ENCODE results near the gene GALP. TPM values are rescaled to one million over a fixed set of nuclear protein-coding genes. Genes with fewer than 3 reads are reported as not detected.
"Not testable (repeated sequence)": the region's sequence is repeated elsewhere in the genome, so short reads cannot be mapped to it uniquely, and the experiment has no call there.

Gene GALP
- total RNA-seq, 2 experiments from 2014 or later: not detected

- no peak within 1 kb of the TSS for H3K4me3 ChIP-seq (ENCODE audit: low read length)
- no peaks in the 10 kb centered on the region for H3K36me3 ChIP-seq (ENCODE audit: insufficient read depth, low read length)
- ChIA-PET CTCF (no interaction called here), POLR2A (no interaction called here)
- DNase-seq: no peak
- H3K4me1 ChIP-seq (ENCODE audit: insufficient read depth, low read length): no peaks in the 10 kb centered on the region
- H3K27me3 Mint-ChIP-seq: no peaks in the 10 kb centered on the region
- no peaks in the 10 kb centered on the region for H3K9me3 Mint-ChIP-seq
- H3K27me3 ChIP-seq (ENCODE audit: control insufficient read depth in 1 of 2, insufficient read depth in 2 of 2, low read length in 2 of 2): no peaks in the 10 kb centered on the region
- no peak within 1 kb of the TSS for H3K27ac ChIP-seq (ENCODE audit: low read depth in 1 of 2, low read length in 2 of 2)
- H3K27ac Mint-ChIP-seq: no peak within 1 kb of the TSS
- H3K4me1 Mint-ChIP-seq (ENCODE audit: low read depth): no peaks in the 10 kb centered on the region
- H3K4me3 Mint-ChIP-seq: no peak within 1 kb of the TSS
- intact Hi-C loops (cut with DNase I, micrococcal nuclease): no loop called here
- no peak for TF ChIP-seq CTCF (IDR thresholded peaks at IDR 0.05)
- ATAC-seq (ENCODE audit: poor library complexity): no peak
- no peaks in the 10 kb centered on the region for H3K9me3 ChIP-seq (ENCODE audit: control insufficient read depth in 1 of 2, insufficient read depth in 1 of 2, low read length in 2 of 2)
- no peaks in the 10 kb centered on the region for H3K36me3 Mint-ChIP-seq (ENCODE audit: low read depth)
Observed at GRCh38 chr19:56201973-56202372, 26.2 kb downstream of the GALP start, which contains the start of gene ZSCAN5C. Gene ZSCAN5C (plus strand): TSS chr19:56202273. CDS start chr19:56205914, 3,641 bp downstream.

- intact Hi-C loops (cut with DNase I, micrococcal nuclease); H3K4me1 Mint-ChIP-seq (ENCODE audit: low read depth); H3K4me3 Mint-ChIP-seq; H3K27me3 ChIP-seq (ENCODE audit: control insufficient read depth in 1 of 2, insufficient read depth in 2 of 2, low read length in 2 of 2); H3K27ac Mint-ChIP-seq; H3K4me3 ChIP-seq (ENCODE audit: low read length); CTCF ChIA-PET; POLR2A ChIA-PET; H3K4me1 ChIP-seq (ENCODE audit: insufficient read depth, low read length); H3K27ac ChIP-seq (ENCODE audit: low read depth in 1 of 2, low read length in 2 of 2); H3K36me3 Mint-ChIP-seq (ENCODE audit: low read depth); DNase-seq; ATAC-seq (ENCODE audit: poor library complexity); H3K9me3 Mint-ChIP-seq; H3K36me3 ChIP-seq (ENCODE audit: insufficient read depth, low read length); H3K9me3 ChIP-seq (ENCODE audit: control insufficient read depth in 1 of 2, insufficient read depth in 1 of 2, low read length in 2 of 2): not testable (repeated sequence)
- peaks cover 13% of the 10 kb centered on the region for H3K27me3 Mint-ChIP-seq
Observed at GRCh38 chr19:56207581-56207980, 31.8 kb downstream of the GALP start.

DNA sequence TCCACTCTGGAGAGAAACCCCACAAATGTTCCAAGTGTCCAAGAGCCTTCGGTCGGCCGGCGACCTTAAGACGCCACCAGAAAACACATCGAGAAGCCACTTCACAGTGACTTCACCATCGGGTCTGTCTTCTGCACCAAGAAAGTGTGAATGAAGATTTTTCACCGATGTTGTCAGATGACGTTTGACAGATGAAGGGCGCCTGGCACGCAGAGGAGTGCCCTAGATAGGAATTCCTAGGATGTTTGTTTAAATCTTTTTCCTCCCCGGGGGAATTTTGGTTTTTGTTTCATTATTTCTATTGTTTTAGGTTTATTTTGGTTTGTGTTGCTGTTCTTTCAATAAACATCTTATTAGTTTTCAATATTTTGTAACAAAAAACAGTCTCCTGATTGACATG lies 33.3 kb downstream of the GALP start:
- Mint-ChIP-seq H3K4me3 (no peak overlapping the region), H3K27me3 (peaks cover 19% of the 10 kb centered on the region), H3K36me3 (ENCODE audit: low read depth) (no peaks in the 10 kb centered on the region), H3K4me1 (ENCODE audit: low read depth) (no peaks in the 10 kb centered on the region), H3K27ac (no peak overlapping the region), H3K9me3 (no peaks in the 10 kb centered on the region)
- Histone ChIP-seq H3K27ac (ENCODE audit: low read depth in 1 of 2, low read length in 2 of 2) (no peak overlapping the region), H3K9me3 (ENCODE audit: control insufficient read depth in 1 of 2, insufficient read depth in 1 of 2, low read length in 2 of 2) (no peaks in the 10 kb centered on the region), H3K4me1 (ENCODE audit: insufficient read depth, low read length) (no peaks in the 10 kb centered on the region), H3K27me3 (ENCODE audit: control insufficient read depth in 1 of 2, insufficient read depth in 2 of 2, low read length in 2 of 2) (no peaks in the 10 kb centered on the region), H3K36me3 (ENCODE audit: insufficient read depth, low read length) (no peaks in the 10 kb centered on the region), H3K4me3 (ENCODE audit: low read length) (no peak overlapping the region)
- ChIA-PET POLR2A (no interaction called here), CTCF (no interaction called here)
- DNase-seq: no peak
- no peak for ATAC-seq (ENCODE audit: poor library complexity)
- TF ChIP-seq CTCF (IDR thresholded peaks at IDR 0.05): no peak
- intact Hi-C loops (cut with DNase I, micrococcal nuclease): no loop called here

GRCh38 chr19:56210036-56210435 lies 34.2 kb downstream of the GALP start:
- not testable (repeated sequence) for H3K4me3 Mint-ChIP-seq

More at GRCh38 chr19:56210036-56210435, 34.2 kb downstream of the GALP start:
- H3K27ac ChIP-seq (ENCODE audit: low read depth in 1 of 2, low read length in 2 of 2); POLR2A ChIA-PET; DNase-seq; intact Hi-C loops (cut with DNase I, micrococcal nuclease); ATAC-seq (ENCODE audit: poor library complexity); H3K4me1 Mint-ChIP-seq (ENCODE audit: low read depth); H3K36me3 Mint-ChIP-seq (ENCODE audit: low read depth); H3K4me3 ChIP-seq (ENCODE audit: low read length); H3K27ac Mint-ChIP-seq; H3K27me3 ChIP-seq (ENCODE audit: control insufficient read depth in 1 of 2, insufficient read depth in 2 of 2, low read length in 2 of 2); H3K9me3 Mint-ChIP-seq; H3K9me3 ChIP-seq (ENCODE audit: control insufficient read depth in 1 of 2, insufficient read depth in 1 of 2, low read length in 2 of 2); H3K36me3 ChIP-seq (ENCODE audit: insufficient read depth, low read length); H3K4me1 ChIP-seq (ENCODE audit: insufficient read depth, low read length): not testable (repeated sequence)
- CTCF ChIA-PET: interaction anchor here (0.6 kb wide), 1 partner anchor 31 kb away, joined by 3 read pairs; no protein-coding TSS in a partner anchor
- H3K27me3 Mint-ChIP-seq: peaks cover 29% of the 10 kb centered on the region
